HT-29 (cell line): ENCODE data around the gene SIK2. TPM values are rescaled to one million over a fixed set of nuclear protein-coding genes. Genes with fewer than 3 reads are reported as not detected.

Experiments used
- DNase-seq: peaks from one replicate; pipeline ENCODE4 v3.0.0-alpha.2; 2015; ENCODE audit warnings: low spot score
- total RNA-seq: library from RNA; depleted of rRNA; stranded (reverse); fragments of >200 nt; shearing (Covaris generic); gene quantifications from 2 replicates; pipeline ENCODE4 v1.2.3, GENCODE V29; 2014

Gene SIK2
- total RNA-seq, 1 experiment from 2014 or later = 11.4 TPM

DNA sequence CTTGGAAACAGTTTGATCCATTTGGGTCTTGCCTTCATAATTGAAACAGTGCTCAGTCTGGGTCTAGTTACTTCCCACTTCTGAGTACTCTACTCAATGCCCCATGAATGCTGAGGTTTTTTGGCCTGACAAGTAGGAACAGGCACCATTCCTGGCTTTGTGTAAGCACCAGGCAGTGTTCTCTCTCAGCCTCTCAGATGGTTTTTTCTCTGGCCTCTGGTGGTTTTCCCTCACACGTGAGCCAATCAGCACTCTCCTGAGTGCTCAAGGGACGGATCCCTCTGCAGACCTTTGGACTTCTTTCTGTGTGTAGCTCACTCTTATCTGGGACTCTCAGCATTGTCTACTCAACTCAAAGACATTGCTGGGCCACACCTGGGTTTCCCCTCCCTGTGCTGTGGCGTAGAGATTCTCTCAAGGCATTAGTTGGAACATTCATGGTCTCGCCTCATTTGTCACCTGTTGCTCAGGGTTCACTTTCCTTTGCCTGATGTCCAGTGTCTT lies 21.3 kb downstream of the SIK2 start:
- peak; percentile 78 for DNase-seq

DNA sequence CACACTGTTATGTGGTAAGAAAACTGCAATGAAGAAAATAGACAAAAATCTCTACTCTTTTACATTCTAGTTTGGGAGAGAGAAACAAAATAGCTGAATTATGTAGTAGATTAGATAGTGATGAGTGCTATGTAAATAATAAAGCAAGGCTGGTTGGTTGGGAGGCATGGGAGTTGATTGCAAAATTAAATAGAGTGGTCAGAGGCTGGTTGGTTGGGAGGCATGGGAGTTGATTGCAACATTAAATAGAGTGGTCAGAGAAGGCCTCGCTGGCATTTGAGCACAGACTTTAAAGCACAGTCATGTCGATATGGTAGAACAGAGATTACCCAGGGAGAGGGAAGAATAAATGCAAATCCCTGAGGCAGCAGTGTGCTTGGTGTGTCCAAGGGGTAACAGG lies 22.4 kb downstream of the SIK2 start:
- no peak for DNase-seq

DNA sequence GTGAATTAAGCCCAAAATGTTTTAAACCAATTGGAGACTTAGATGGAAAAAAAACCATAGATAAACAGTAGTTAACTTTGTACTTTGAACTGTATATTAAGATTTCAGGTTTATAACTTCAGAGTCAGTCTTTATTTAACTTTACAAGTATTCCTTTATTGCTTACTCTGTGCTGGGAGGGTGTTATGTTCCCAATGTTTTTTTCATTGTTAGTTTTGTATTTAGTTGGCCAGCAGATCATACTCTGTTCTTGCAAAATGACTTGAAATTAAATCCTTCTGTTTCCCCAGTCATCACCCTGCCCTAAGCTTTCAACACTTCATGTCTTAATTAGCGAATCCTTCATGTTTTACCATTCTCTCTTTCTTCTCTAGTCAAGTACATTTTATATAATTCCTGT lies 25.3 kb downstream of the SIK2 start:
- DNase-seq = peak; percentile 23

DNA sequence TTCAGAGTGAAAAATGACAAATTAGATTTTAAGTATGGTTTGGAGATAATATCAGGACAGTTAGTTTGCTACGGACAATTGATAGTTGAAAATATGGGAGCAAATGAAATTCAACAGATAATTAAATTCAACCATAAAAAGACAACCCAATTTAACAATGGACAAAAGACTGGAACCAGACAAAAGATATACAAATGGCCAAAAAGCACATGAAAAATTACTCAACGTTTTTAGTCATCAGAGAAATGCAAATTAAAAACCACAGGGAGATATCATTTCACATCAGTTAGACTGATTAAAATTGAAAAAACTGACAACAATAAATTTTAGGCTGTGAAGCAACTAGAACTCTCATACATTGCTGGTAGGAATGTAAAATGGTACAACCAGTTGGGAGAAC lies 27.2 kb downstream of the SIK2 start:
- DNase-seq = no peak

DNA sequence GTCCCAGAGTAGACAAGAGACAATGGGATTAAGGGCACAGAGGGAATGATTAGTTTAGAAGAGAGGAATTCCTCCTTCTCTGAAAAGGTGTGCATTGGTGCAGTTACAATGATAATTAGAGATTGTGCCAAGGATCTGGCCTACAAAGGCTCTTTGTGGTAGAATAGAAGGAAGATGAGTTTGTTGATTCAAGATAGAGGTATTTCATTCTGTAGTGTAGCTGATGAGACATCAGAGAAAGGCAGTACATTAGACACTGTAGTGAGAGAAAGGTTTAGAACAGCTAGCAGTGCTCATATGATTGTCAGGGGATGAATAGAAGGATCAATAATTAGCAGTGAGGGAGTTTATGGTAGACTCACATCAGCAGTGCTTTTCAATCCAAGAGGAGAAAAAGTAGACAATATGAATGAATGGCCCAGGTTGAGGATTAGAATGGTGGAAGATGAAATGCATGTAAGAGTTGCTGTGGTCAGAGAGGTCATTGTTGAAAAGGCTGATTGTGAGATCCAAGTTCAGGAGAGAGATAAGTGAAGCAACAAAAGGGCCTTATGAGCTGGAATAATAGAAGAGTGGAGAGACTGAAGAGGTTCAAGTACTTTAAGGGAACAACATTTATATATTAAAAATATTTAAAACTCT lies 28.9 kb downstream of the SIK2 start:
- DNase-seq = no peak

DNA sequence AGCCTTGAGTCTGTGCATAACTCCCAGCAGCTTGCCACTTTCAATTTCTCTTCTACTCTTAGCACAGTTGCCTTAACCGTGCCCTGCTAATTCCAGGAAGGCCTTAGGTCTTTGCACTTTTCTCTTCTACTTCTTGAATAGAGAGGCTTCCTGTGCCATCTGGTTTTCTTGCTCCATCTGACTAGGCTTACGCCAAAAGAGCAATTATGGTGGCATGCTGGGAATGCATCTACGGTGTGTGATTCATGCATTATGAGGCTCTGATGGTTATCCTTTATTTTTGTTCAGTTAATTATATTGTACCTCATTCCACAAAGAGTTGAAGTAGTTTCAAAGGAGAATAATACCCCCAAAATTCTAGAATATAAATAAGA lies 29.4 kb downstream of the SIK2 start:
- DNase-seq = no peak

DNA sequence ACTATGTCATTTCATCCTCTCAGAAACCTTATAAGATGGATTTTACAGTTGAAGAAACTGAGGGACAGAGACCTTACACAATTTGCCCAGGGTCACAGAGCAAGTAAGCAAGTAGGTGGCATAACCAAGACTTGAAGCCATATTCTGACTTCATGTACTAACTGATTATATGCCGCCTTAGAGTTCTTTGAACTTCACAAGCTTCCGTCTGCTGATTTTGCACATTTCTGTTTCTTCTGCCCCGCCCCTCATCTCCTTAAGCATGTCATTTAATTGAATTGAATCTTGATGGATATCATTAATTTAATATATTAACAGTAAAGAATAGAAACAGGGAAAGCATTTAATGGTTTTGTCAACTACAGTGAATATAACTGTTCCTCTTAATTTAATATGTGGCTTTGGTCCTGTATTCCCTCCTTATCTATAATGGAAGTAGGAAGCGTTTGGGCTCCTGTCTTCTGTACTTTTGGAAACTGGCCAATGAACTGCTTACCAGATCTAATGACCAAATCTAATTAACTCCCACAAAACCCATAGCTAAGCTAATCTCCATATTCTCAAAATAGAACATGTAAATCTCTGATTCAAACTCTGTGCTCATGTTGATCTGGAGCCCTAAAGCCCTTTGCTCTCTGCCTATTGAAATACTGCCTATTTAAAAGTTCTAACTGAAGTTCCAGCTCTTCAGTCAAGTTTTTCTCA lies 30.4 kb downstream of the SIK2 start:
- no peak for DNase-seq

DNA sequence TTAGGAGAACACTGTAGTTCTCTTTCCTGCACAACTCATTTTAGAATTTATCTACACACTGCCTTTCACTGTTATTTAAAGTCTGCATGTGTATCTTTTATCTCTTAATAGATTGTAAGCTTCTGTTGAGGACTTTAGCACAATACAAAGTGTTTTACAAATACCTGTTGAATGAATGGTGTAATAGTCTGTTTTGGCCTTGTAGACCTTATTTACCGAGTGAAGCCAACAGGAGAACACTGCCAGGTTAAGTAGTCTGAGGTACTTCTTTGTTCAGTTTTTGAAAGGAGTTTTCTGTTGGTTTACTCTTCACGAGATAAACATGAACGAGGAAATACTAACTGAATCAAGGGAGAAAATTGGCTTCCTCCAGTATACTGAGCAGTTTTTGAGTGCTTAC lies 31.0 kb downstream of the SIK2 start:
- DNase-seq = peak; percentile 47

DNA sequence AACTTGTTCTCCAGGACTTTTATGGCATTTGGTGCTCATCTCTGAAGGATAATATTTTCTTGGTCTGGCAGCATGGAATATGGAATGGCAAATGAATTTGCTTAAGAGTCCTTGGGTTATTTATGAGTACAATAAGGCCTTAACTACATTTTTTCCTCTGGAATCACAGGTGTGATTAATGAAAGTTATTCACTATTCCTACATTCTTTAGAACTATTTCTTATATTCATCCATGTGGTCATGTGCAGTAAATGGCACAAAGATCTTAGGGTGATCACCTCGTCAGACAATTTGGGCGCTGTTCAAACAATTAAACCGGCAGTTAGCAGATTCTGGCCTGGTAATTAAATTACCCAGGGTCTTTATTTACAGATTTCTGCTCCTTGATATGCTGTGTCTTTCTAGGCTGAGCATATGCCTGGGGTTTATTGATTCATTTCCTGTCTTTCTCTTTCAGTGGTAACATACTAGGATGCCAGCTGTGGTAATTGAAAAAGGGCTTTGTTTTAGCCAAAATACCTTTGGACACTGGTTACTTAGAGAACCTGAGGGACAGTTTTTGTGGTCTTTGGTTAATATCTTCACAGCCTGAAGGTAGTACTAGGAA lies 31.6 kb downstream of the SIK2 start:
- peak; percentile 49 for DNase-seq

DNA sequence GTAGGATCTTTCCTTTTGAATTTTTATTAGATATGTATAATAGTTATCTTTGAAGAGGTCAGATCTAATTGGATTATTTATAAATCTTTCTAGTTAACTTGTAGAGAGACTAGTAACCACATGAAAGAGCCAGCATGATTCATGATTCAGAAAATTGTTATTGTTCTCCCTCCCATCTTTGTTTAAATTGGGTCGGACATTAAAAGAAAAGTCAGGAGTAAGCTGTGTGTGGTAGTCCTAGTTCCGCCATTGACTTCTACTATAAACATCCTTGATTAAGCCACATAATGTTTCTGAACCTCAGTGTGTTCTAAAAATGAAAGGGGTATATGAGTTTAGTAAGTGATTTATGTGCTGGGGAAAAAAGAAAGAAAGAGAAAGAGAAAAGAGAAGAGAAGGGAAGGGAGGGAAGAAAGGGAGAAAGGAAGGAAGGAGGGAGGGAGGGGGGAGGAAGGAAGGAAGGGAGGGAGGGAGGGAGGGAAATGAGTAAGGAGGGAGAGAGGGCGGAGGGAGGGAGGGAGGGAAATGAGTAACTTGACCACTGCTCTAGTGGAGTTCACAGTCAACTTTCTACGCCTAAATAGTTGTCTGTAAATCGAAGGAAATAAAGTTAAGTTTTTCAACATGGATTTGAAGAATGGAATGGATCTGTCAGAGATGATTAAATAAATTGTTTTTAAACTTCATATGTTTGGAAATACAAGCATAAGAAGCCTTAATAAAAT lies 32.9 kb downstream of the SIK2 start:
- DNase-seq = peak; percentile 77

DNA sequence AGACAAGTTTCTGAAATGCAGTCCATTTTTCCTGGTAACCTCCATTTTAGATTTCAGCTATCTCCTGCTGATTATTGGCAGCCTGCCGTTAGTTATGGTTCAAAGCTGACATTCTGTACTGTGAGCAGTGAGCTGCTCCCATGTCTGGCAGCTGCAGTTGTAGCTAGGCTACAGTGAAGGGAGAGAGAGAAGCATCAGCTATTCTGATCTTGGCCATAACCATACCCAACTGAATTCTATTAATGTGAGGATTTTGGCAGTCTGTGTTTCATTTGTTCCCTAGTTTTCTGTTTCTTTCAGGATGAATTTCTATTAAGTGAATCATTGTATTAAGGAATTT lies 33.4 kb downstream of the SIK2 start:
- no peak for DNase-seq

DNA sequence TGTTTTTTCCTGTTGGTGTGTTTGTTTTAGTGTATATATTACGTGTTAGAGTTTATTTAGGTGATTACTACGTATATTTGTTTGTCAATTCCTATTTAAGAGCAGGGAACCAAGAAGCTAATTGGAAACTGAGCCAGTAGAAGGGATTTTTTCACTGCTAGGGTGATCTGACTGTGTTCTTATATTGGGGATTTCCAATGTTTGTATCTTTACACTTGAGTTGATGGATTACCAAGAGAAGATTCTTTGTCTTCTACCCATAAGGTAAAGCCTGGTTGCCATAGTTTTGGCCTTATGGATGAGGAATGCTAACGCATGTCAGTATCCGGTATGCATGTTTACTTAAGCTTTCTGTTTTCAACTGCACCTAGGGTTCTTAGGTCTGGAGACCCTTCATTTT lies 35.6 kb downstream of the SIK2 start:
- no peak for DNase-seq

DNA sequence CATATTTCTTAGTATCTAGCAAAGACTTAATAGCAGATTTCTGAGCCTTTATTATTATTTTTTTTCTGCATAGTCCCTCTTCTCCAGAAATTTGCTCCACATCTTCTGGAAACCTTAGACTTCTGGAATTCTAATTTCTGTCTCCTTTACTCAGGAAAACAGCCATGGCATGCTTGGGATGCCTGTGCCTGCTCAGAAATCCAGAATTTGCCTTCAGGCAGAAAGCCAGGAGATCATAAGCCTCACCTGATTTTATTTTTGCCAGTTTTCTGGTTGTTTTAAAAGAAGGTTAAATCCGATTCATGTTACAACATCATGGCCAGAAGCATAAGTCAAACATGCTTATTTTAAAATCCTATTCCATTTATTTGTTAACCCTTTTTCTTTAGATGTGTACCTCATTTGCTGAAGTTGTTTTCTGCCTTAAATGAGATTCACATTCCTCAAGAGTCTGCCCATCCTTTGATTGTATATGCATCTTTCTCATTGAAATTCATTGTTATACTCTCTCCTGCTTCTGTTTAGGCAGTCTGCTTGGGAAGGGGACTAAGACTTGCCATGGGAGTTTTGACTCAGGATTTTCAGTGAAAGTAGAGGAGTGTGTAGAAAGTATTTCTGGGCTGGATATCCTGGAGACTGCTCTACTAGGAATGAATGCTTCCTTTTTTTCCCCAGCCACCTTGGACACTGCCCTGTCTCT lies 37.1 kb downstream of the SIK2 start:
- no peak for DNase-seq

DNA sequence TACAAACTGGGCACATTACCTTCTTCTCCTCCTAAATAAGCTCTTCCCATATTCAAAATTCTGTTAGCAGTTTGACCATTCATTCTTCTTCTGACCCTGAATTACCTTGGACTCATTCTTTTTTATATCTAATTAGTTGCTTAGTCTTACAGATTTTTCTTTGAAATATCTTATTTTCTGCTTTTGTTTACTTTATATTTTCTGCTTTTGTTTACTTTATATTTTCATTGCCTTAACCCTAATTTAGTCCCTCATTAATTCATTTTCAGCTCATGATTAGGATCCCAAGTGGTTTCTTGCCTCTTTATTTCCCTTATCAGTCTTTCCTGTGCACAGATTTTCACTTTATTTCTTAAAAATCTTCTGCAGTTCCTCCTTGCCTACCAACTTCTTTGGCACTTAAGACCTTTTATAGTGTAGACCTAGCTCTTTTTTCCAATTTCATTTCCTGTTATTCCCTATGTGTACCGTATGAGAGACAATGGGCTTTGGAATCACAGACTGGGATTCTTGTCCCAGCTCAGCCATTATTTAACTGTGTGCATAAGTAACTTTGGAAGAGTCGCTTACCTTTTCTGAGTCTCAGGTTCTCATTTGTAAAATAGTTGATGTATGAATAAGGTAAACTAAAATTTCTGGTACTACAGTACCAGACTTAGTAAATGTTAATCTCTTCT lies 39.2 kb downstream of the SIK2 start:
- no peak for DNase-seq

DNA sequence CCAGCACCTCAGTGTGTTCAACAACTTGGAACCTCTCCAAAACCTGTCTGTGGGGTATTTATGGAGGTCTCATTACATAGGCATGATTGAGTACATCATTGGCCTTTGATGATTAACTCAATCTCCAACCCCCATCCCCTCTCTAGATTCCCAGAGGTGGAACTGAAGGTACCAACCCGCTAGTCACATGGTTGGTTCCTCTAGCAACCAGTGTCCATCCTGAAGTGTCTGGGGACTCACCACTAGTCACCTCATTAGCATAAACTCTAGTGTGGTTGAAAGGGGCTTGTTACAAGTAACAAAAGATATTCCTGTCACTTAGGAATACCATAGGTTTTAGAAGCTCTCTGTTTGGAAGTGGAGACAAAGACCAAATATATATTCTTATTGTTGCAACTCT lies 40.3 kb downstream of the SIK2 start:
- DNase-seq = no peak

DNA sequence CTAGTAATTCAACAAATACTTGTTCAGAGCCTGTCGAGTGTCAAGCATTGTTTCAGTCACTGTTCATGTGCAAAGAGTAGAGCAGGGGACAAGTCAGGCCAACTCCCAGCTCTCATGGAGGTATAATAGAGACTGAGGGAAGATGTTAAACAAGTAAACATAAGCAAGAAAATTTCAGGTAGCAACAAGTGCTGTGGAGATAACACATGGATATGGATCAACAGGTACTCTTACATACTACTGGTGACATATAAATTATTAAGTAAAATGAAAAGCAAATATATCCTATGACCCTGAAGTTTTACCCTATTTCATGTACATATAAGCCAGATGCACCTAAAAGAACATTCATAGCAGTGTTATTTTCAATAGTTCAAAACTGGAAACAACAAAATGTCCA lies 42.7 kb downstream of the SIK2 start:
- no peak for DNase-seq

DNA sequence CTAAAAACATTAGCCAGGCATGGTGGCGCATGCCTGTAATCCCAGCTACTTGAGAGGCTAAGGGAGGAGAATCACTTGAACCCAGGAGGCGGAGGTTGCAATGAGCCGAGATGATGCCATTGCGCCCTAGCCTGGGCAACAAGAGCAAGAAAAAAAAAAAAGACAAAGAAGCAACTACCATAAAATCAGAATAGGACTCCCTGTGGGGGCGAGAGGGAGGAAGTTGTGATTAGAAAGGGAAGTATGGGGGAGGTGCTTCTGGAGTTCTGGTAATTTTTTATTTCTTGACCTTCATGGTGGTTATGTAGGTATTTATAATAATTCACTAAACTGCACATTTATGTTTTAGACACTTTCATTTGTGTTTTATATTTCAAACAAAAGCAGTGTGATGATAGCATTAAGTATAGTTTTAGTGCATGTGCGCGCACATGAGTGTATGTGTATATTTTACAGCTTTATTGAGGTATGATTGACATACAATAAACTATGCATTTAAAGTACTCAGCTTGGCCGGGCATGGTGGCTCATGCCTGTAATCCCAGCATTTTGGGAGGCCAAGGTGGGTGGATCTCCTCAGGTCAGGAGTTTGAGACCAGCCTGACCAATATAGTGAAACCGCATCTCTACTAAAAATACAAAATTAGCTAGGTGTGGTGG lies 43.5 kb downstream of the SIK2 start:
- no peak for DNase-seq

DNA sequence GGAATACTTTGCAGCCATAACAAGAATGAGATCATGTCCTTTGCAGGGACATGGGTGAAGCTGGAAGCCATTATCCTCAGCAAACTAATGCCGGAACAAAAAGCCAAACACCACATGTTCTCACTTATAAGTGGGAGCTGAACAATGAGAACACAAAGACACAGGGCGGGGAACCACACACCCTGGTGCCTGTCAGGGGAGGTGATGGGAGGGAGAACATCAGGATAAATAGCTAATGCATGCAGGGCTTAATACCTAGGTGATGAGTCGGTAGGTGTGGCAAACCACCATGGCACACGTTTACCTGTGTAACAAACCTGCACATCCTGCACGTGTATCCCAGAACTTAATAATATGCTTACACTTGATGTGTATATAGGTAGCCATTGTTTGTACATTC lies 49.1 kb downstream of the SIK2 start:
- DNase-seq = peak; percentile 37

DNA sequence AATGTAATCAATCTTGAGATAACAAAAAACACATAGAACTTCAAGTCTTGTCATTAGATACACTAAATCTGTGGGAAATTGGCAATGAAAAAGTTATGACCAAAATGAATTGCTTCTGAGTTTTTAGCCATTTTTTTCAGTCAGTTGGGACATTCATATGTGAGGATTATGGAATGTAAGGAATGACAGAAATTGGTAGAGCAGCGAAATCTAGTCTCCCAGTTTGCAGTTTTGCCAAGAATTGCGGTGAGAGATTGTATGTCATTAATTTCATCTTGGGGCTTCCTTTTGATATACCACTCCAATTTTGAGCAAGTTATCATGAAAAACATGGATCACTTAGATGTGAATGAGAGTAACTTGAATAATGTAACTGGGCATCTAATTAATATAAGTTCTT lies 49.9 kb downstream of the SIK2 start:
- DNase-seq = no peak

DNA sequence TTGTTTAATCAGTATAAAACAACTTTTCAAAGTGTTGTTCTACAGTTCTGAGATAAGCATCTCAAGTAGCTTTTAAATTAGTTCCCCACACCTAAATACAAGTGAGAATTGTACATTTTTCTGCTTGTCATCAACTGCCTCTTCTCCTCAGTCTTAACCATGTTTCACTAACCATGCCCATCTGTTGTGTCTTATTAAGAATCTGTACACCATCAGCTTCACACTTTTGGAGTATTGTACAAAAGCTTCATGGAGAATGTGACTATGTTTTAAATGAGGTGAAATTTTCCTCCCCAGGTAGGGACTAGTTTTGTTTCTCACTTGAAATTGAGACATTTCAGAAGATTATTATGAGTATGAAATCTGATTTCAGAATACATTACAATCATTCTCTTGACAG lies 52.4 kb downstream of the SIK2 start:
- no peak for DNase-seq

DNA sequence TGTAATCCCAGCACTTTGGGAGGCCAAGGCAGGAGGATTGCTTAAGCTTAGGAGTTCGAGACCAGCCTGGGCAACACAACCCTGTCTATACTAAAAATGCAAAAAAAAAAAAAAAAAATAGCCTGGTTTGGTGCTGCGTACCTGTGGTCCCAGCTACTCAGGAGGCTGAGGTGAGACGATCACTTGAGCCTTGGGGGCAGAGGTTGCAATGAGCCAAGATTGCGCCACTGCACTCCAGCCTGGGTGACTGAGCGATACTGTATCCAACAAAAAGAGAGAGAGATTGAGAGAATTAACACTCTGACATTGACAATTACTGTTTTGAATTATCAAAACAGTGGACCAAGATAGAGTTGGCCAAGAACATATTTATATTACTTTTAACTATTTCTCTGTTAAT lies 53.7 kb downstream of the SIK2 start:
- DNase-seq = no peak
